GM10266 (cell line): ENCODE data around the gene MBP.

Experiments
- DNase-seq: peaks from one replicate; pipeline ENCODE4 v3.0.0; 2012; ENCODE audit errors: extremely low spot score
- CTCF ChIP-seq: IDR thresholded peaks from 2 replicates; pipeline ENCODE4 v1.5.1; 2012; ENCODE audit warnings: mild to moderate bottlenecking, low read depth; ENCODE audit not compliant: control insufficient read depth, insufficient read depth; ENCODE audit errors: missing control alignments

Gene MBP

DNA sequence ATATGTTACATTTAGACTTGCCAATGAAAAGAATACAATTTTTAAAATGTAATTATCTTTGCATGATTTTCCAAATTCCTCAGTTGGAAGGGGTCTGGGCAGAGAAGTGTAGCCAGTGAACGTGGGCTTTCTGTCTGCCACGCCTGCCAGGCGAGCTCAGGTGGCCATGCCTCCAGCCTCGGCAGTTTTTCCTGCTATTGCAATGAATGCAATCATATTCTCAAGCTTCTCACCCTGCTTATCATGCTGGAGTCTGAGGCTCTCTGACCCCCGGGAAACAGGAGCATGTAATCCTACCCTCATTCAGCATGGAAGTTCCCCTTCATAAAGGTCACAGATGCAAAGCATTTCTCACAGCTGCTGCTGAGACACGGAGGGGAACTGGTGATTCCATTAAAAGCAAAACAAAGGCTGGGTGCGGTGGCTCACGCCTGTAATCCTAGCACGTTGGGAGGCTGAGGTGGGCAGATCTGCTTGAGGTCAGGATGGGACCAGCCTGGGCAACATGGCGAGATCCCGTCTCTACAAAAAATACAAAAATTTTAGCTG, 154.8 kb downstream of the MBP start:
- DNase-seq, result no peak
- no peak for TF ChIP-seq CTCF

DNA sequence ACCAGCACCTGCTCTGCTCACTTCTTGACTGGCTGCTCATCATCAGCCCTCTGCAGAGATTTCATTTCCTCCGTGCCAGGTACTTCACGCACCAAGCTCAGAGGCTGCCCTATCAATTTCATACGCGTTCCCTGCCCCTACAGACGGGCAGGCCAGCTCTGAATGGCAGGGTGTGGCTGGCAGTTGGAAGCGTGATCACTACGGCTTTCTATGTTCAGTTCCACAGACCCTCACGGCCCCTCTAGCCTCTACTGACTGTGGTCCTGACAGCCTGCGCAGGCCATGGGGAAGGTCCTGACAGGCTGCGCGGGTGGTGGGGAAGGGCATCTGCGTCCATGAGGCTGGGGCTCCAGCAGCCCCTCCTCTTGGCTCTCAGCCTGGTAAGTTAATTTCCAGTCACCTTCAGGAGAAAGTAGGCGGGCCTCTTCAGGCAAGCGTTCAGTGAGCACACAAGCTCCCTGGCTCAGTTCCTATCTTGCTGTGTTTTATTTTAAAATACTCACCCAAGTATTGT, 155.4 kb downstream of the MBP start:
- TF ChIP-seq CTCF, result no peak
- no peak for DNase-seq

GRCh38 chr18:76975577-76976110, 156.9 kb downstream of the MBP start:
- no peak for DNase-seq
- TF ChIP-seq CTCF, result no peak

DNA sequence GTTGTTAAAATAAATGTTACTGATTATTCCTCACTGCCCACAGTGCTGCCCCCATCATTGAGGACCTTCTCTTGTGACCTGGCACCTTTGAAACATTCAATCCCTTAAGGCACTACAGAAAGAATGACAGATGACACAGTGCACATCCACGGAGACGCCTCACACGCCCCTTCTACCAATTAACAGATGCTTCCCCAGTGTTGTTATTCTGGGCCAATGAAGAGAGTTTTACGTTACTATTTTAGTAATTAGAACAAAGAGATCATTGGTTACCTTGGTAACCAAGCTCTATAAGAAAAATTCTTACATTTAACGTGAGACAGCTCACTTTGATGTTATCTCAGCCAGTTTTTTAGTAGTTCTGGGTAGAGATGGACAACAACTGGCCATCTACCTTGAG, 158.2 kb downstream of the MBP start:
- no peak for TF ChIP-seq CTCF
- no peak for DNase-seq

DNA sequence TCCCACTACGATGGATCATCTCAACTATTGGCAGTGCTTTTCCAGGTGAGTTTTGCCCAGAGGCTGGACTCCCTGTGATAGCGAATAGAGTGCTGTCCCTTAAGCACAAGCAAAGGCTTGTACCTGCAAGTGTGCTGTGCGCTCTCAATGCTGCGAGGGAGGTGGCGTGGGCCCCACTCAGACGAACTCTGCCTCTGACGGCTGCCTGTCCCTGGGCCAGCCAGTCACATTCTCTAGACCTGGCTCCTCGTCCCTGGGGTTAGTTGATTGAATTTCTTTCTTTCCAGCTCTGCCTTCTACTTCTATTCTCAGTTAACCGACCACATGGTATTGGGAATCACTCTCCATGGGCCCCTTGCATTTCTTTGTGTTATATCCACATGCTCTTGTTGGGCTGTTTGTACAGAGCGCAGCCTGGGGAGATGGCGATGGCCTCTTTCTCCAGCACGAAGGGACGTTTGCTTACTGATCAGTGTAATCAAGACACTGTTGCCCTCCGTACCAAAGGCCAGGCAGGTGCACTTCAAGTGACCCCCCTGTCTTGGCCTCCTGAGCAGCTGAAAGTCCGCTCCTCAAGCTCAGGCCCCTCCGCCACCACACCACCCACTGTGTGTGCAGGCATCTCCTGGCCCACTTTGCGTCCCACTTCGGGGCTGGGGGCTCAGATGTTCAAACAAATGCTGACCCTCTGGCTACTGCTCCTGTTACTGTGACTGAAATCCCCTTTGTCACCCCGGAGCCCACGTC, 158.9 kb downstream of the MBP start:
- DNase-seq, result no peak
- no peak for TF ChIP-seq CTCF

GRCh38 chr18:76972846-76973519, 159.6 kb downstream of the MBP start:
- DNase-seq, result no peak
- TF ChIP-seq CTCF, result no peak

DNA sequence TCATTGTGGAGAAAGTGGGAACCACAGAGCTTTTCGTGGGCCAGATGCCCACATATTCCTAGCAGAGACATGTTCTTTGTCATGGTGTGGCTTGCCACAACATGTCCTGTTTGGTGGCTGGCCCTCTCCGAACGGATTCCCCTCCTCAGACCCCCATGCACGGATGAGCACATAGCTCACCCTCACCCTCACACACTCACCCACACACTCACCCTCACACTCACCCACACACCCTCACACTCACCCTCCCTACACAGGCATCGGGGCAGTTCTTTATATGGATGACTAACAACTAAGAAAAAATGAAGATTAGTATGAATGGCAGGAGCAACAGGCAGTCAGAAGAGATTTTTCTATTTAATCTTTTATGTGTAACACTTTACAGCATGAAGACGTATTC, 160.3 kb downstream of the MBP start:
- no peak for DNase-seq
- TF ChIP-seq CTCF, result no peak
